HL-60 (cell line): ENCODE data around the gene AANAT.

Source experiments
- DNase-seq, 2 experiments: peaks; one replicate each; pipeline ENCODE4 v3.0.0-alpha.2; 2010 to 2020; ENCODE audit warnings: low read depth in 1 of 2, low spot score in 1 of 2
- H3K27ac ChIP-seq: fragments of 250-450 bp; sonication (Bioruptor Pico); replicated peaks from 2 replicates; pipeline ENCODE4 v1.5.1; 2020; ENCODE audit warnings: mild to moderate bottlenecking, moderate library complexity
- H3K27me3 ChIP-seq: fragments of 250-450 bp; sonication (Bioruptor Pico); 2 replicates; pipeline ENCODE4 v1.5.1; 2021; ENCODE audit warnings: mild to moderate bottlenecking, moderate library complexity; ENCODE audit not compliant: insufficient read depth, poor library complexity, severe bottlenecking
- H3K4me3 ChIP-seq: replicated peaks from 2 replicates; pipeline ENCODE4 v1.5.1; 2011; ENCODE audit warnings: mild to moderate bottlenecking, control low read depth, low read length; ENCODE audit not compliant: insufficient read depth
- GABPA ChIP-seq: IDR thresholded peaks from 2 replicates; pipeline ENCODE4 v1.6.1; 2012; ENCODE audit warnings: low read depth
- POLR2AphosphoS5 ChIP-seq: IDR thresholded peaks from 2 replicates; pipeline ENCODE4 v1.6.1; 2012; ENCODE audit warnings: low read depth
- REST ChIP-seq: IDR thresholded peaks from 2 replicates; pipeline ENCODE4 v1.6.1; 2012; ENCODE audit warnings: low read depth; ENCODE audit not compliant: insufficient replicate concordance
- SPI1 ChIP-seq: IDR thresholded peaks from 2 replicates; pipeline ENCODE4 v1.6.1; 2012; ENCODE audit warnings: low read depth, mild to moderate bottlenecking, borderline replicate concordance
- TF ChIP-seq, protein P1 (sequence below): IDR thresholded peaks from one replicate; pipeline ENCODE4 v1.5.1; 2011; ENCODE audit warnings: low read length, control low read depth, inconsistent platforms; ENCODE audit not compliant: insufficient read depth

The AANAT gene

DNA sequence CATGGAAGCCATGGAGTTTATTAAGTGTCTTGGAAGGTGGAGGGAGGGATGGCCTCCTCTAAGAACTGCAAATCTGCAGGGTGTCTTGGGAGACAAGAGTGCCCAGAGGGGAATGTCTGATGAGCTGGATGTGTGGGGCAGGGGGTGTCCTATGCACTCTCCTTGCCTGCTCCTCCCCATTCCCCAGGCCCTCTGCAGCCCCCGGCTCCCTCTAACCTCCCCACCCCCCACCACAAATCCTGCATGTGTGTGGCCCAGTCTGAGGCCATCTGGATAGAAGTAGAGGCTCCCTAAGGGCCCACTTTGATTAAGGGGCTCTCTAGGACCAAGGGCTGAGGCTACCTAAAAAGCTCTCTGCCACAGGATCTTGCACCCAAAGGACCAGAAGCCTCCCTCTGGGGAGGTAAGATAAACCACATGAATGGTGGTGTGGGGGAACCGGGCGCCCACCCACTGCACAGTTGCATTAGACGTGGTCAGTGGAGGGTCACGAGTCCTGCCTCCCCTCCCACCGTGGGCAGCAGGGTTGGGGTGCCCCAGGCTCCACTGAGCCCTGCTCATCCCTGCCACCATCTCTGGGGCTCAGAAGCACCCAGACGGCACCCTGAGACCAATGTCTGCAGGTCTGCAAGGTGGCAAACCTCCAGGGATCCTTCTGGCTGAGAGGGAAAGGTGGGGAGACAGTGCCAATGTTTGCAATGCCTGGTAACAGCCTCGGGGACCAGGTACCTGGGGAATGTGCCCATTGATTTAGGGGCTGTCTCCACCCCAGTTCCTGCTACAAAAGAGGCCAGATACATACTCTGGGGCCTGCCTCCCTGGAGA is 618 bp downstream of the AANAT start:
- TF ChIP-seq REST = no peak
- no peak for TF ChIP-seq SPI1
- no peak for TF ChIP-seq POLR2AphosphoS5
- TF ChIP-seq, protein P1, sequence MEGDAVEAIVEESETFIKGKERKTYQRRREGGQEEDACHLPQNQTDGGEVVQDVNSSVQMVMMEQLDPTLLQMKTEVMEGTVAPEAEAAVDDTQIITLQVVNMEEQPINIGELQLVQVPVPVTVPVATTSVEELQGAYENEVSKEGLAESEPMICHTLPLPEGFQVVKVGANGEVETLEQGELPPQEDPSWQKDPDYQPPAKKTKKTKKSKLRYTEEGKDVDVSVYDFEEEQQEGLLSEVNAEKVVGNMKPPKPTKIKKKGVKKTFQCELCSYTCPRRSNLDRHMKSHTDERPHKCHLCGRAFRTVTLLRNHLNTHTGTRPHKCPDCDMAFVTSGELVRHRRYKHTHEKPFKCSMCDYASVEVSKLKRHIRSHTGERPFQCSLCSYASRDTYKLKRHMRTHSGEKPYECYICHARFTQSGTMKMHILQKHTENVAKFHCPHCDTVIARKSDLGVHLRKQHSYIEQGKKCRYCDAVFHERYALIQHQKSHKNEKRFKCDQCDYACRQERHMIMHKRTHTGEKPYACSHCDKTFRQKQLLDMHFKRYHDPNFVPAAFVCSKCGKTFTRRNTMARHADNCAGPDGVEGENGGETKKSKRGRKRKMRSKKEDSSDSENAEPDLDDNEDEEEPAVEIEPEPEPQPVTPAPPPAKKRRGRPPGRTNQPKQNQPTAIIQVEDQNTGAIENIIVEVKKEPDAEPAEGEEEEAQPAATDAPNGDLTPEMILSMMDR = no peak
- no peak for TF ChIP-seq GABPA
- Histone ChIP-seq H3K27me3 (no peaks in the 10 kb centered on the region), H3K4me3 (no peak overlapping the region), H3K27ac (no peak overlapping the region)
- no peak for DNase-seq

DNA sequence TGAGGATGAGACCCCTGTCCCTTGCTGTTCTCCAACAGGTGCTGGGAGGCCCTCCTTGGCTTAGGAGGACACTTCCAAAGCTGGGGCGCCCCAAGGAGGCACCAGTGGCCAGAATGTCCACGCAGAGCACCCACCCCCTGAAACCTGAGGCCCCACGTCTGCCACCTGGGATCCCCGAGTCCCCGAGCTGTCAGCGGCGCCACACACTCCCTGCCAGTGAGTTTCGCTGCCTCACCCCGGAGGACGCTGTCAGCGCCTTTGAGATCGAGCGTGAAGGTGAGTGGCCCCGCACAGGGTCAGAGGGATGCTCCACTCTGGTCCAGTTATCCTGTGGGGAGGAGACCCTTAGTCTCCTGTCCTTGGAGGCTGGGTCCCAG is 1.2 kb downstream of the AANAT start:
- TF ChIP-seq, protein P1 = no peak
- TF ChIP-seq SPI1 = no peak
- TF ChIP-seq REST = no peak
- TF ChIP-seq POLR2AphosphoS5 = no peak
- TF ChIP-seq GABPA = no peak
- H3K27me3 ChIP-seq = no peaks in the 10 kb centered on the region

GRCh38 chr17:76469076-76469990 is 1.9 kb downstream of the AANAT start:
- TF ChIP-seq POLR2AphosphoS5 (no peak), REST (no peak)
- no peaks in the 10 kb centered on the region for H3K27me3 ChIP-seq
- no peak overlapping the region for H3K4me3 ChIP-seq
- H3K27ac ChIP-seq = no peak overlapping the region
- no peak for DNase-seq

More for the DNA sequence above, 1.2 kb downstream of the AANAT start:
- no peak overlapping the region for H3K27ac ChIP-seq
- DNase-seq = no peak
- no peak overlapping the region for H3K4me3 ChIP-seq
